Loucy (cell line): ENCODE measurements around the gene DYNLT4.
"Not testable (repeated sequence)": the region's sequence is repeated elsewhere in the genome, so short reads cannot be mapped to it uniquely, and the experiment has no call there.

Experiments
- EZH2phosphoT487 ChIP-seq: fragments of 200-600 bp; IDR thresholded peaks from 2 replicates; pipeline ENCODE4 v1.6.1; 2018; ENCODE audit warnings: antibody characterized with exemption, mild to moderate bottlenecking, moderate library complexity, borderline replicate concordance
- TF ChIP-seq, protein P1 (sequence below): fragments of 200-600 bp; sonication (generic); conservative IDR thresholded peaks from 2 replicates; pipeline ENCODE4 v1.5.1; 2014; ENCODE audit warnings: mild to moderate bottlenecking, antibody characterized with exemption, low read length

DNA sequence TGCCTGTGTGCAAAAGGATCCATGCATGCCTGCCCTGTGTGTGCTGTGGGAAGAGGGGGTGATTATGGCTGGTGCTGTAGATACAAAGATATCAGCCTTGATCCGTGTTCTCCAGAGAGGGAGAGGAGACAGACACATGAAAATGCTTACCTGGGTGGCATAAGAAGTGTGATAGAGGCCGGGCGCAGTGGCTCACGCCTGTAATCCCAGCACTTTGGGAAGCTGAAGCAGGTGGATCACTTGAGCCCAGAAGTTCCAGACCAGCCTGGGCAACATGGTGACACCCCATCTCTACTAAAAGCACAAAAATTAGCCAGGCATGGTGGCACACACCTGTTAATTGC, 3.6 kb upstream of the DYNLT4 start:
- TF ChIP-seq, protein P1, sequence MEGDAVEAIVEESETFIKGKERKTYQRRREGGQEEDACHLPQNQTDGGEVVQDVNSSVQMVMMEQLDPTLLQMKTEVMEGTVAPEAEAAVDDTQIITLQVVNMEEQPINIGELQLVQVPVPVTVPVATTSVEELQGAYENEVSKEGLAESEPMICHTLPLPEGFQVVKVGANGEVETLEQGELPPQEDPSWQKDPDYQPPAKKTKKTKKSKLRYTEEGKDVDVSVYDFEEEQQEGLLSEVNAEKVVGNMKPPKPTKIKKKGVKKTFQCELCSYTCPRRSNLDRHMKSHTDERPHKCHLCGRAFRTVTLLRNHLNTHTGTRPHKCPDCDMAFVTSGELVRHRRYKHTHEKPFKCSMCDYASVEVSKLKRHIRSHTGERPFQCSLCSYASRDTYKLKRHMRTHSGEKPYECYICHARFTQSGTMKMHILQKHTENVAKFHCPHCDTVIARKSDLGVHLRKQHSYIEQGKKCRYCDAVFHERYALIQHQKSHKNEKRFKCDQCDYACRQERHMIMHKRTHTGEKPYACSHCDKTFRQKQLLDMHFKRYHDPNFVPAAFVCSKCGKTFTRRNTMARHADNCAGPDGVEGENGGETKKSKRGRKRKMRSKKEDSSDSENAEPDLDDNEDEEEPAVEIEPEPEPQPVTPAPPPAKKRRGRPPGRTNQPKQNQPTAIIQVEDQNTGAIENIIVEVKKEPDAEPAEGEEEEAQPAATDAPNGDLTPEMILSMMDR, result not testable (repeated sequence)
- TF ChIP-seq EZH2phosphoT487, result not testable (repeated sequence)
